ENCODE data around the gene THYN1. TPM values are rescaled to one million over a fixed set of nuclear protein-coding genes. Genes with fewer than 3 reads are reported as not detected.

Gene THYN1
- total RNA-seq, 1 donor from 2014 or later: 25.5 TPM

DNA sequence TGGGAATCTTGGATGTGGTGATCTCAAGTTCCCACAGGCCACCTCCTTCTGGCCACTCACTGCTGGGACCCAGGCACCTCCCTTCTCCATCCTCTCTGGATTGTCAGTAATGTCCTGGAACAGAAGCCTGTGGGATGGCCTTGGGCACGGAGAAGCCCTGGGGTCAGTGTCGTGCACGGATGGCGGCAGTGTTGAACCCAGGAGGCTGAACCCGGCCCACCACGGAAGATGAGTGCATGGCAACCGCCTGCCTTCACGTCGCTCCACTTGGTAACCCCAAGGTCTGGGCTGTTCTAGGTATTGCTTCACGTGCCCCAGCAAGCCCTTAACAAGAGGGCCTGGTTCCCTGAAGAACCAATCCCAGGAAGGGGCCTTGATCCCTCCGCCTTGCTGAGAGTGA lies 7.1 kb downstream of the THYN1 start:
- Mint-ChIP-seq H3K4me1 (ENCODE audit: low read depth) (no peaks in the 10 kb centered on the region), H3K4me3 (ENCODE audit: unreplicated experiment) (no peak overlapping the region), H3K36me3 (ENCODE audit: low read depth) (peaks cover 19% of the 10 kb centered on the region), H3K27me3 (ENCODE audit: low read depth) (no peaks in the 10 kb centered on the region), H3K9me3 (ENCODE audit: low read depth) (no peaks in the 10 kb centered on the region), H3K27ac (ENCODE audit: unreplicated experiment) (no peak overlapping the region)
- DNase-seq (ENCODE audit: low spot score): no peak
- TF ChIP-seq, protein P1, sequence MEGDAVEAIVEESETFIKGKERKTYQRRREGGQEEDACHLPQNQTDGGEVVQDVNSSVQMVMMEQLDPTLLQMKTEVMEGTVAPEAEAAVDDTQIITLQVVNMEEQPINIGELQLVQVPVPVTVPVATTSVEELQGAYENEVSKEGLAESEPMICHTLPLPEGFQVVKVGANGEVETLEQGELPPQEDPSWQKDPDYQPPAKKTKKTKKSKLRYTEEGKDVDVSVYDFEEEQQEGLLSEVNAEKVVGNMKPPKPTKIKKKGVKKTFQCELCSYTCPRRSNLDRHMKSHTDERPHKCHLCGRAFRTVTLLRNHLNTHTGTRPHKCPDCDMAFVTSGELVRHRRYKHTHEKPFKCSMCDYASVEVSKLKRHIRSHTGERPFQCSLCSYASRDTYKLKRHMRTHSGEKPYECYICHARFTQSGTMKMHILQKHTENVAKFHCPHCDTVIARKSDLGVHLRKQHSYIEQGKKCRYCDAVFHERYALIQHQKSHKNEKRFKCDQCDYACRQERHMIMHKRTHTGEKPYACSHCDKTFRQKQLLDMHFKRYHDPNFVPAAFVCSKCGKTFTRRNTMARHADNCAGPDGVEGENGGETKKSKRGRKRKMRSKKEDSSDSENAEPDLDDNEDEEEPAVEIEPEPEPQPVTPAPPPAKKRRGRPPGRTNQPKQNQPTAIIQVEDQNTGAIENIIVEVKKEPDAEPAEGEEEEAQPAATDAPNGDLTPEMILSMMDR (IDR thresholded peaks at IDR 0.05): no peak

DNA sequence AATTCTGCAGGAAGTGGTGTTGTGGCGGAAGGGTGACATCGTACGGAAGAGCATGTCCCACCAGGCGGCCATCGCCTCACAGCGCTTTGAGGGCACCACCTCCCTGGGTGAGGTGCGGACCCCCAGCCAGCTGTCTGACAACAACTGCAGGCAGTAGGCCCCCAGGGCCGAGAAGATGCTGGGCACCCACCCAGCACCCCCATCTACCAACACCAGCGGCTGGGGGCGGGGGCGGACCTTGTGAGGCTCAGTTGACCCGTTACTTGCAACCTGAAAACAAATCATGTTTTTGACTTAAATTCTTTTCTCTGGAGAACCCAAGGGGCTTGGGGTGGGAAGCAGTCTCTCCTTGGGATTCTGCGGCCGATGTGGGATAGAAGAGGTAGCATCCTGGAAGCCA lies 7.7 kb downstream of the THYN1 start:
- no peak overlapping the region for H3K27ac Mint-ChIP-seq (ENCODE audit: unreplicated experiment)
- H3K36me3 Mint-ChIP-seq (ENCODE audit: low read depth): peaks cover 19% of the 10 kb centered on the region
- TF ChIP-seq, protein P1 (IDR thresholded peaks at IDR 0.05): no peak
- no peaks in the 10 kb centered on the region for H3K27me3 Mint-ChIP-seq (ENCODE audit: low read depth)
- H3K4me1 Mint-ChIP-seq (ENCODE audit: low read depth): no peaks in the 10 kb centered on the region
- no peaks in the 10 kb centered on the region for H3K9me3 Mint-ChIP-seq (ENCODE audit: low read depth)
- no peak overlapping the region for H3K4me3 Mint-ChIP-seq (ENCODE audit: unreplicated experiment)
- DNase-seq (ENCODE audit: low spot score): no peak

DNA sequence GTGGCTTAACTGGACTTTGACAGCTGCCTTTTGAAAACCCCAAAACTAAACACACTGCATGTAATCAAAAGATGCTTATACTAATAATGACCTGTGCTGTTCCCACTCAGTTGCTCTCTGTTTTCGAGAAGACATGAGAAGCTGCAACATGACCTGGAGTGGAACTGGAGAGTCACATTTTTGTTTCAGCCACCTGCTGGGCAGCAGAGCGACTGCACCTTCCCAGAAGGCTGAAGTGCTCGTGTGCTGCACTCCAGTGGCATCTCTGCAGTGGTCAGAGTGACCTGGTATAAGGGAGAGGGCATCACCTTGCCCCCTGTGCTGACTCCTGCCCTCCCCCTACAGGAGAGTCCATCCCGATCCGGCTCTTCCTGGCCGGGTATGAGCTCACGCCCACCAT lies 8.6 kb downstream of the THYN1 start:
- Mint-ChIP-seq H3K4me3 (ENCODE audit: unreplicated experiment) (no peak overlapping the region), H3K27me3 (ENCODE audit: low read depth) (no peaks in the 10 kb centered on the region), H3K9me3 (ENCODE audit: low read depth) (no peaks in the 10 kb centered on the region), H3K36me3 (ENCODE audit: low read depth) (peaks cover 23% of the 10 kb centered on the region), H3K4me1 (ENCODE audit: low read depth) (no peaks in the 10 kb centered on the region), H3K27ac (ENCODE audit: unreplicated experiment) (no peak overlapping the region)
- no peak for DNase-seq (ENCODE audit: low spot score)
- TF ChIP-seq, protein P1 (IDR thresholded peaks at IDR 0.05): peak; percentile 71

GRCh38 chr11:134243913-134244312 lies 9.2 kb downstream of the THYN1 start:
- Mint-ChIP-seq H3K9me3 (ENCODE audit: low read depth) (no peaks in the 10 kb centered on the region), H3K4me3 (ENCODE audit: unreplicated experiment) (no peak overlapping the region), H3K36me3 (ENCODE audit: low read depth) (peaks cover 26% of the 10 kb centered on the region), H3K27me3 (ENCODE audit: low read depth) (no peaks in the 10 kb centered on the region), H3K4me1 (ENCODE audit: low read depth) (no peaks in the 10 kb centered on the region), H3K27ac (ENCODE audit: unreplicated experiment) (no peak overlapping the region)
- no peak for DNase-seq (ENCODE audit: low spot score)
- TF ChIP-seq, protein P1 (IDR thresholded peaks at IDR 0.05): no peak

DNA sequence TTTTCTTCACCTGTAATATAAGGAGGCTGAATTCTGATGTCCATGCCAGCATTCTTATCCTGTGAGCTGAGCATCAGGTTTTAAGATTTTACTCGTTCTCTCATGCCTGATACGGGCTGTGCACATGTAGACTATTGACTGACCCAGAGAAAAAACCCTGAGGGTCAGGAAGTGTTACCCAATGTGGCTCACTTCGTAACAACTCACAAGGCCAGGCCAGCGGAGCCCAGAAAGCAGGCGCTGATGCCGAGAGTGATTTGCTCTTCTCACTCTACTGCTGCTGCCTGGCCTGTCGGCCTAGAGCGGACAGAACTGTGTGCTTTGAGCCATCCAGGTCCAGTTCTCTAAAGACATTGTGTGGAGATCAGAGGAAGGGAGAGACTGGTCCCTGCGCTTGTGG lies 10.8 kb downstream of the THYN1 start:
- Mint-ChIP-seq H3K9me3 (ENCODE audit: low read depth) (no peaks in the 10 kb centered on the region), H3K4me1 (ENCODE audit: low read depth) (no peaks in the 10 kb centered on the region), H3K4me3 (ENCODE audit: unreplicated experiment) (no peak overlapping the region), H3K27me3 (ENCODE audit: low read depth) (no peaks in the 10 kb centered on the region), H3K27ac (ENCODE audit: unreplicated experiment) (no peak overlapping the region), H3K36me3 (ENCODE audit: low read depth) (peaks cover 25% of the 10 kb centered on the region)
- DNase-seq (ENCODE audit: low spot score): no peak
- TF ChIP-seq, protein P1 (IDR thresholded peaks at IDR 0.05): no peak
